ENCODE results near the gene CD53.
"Not testable (repeated sequence)": the region's sequence is repeated elsewhere in the genome, so short reads cannot be mapped to it uniquely, and the experiment has no call there.

CD53 gene

GRCh38 chr1:110872745-110873720, at the start of gene CD53:
TSS of gene CD53 (plus strand) at chr1:110873148. CDS start at chr1:110891409, 18,261 bp downstream.
- no peak for DNase-seq (ENCODE audit: low spot score in 2 of 2)
- no peak within 1 kb of the TSS for H3K4me3 ChIP-seq
- peaks cover 4% of the 10 kb centered on the region; the same call in 1 of the 2 replicates for H3K27me3 ChIP-seq (ENCODE audit: low read depth)
- in situ Hi-C loops (cut with MboI; ENCODE audit: low sequenced_read_pairs) = no loop called here
- H3K36me3 ChIP-seq (replicated peaks) = no peaks in the 10 kb centered on the region
- no peaks in the 10 kb centered on the region for H3K9me3 ChIP-seq
- H3K4me1 ChIP-seq = no peaks in the 10 kb centered on the region

GRCh38 chr1:110824192-110824591, 48.8 kb upstream of the CD53 start:
- Histone ChIP-seq H3K4me1 (no peaks in the 10 kb centered on the region), H3K9me3 (no peaks in the 10 kb centered on the region), H3K27me3 (ENCODE audit: low read depth) (no peaks in the 10 kb centered on the region; the same call in 1 of the 2 replicates), H3K4me3 (no peak overlapping the region), H3K36me3 (replicated peaks) (no peaks in the 10 kb centered on the region)
- in situ Hi-C loops (cut with MboI; ENCODE audit: low sequenced_read_pairs) = no loop called here
- DNase-seq (ENCODE audit: low spot score in 2 of 2) = no peak

GRCh38 chr1:110829955-110830553, 42.9 kb upstream of the CD53 start:
- no peaks in the 10 kb centered on the region for H3K4me1 ChIP-seq
- peak; percentile 40 to 62 for DNase-seq (ENCODE audit: low spot score in 2 of 2)
- in situ Hi-C loops (cut with MboI; ENCODE audit: low sequenced_read_pairs) = no loop called here
- no peaks in the 10 kb centered on the region for H3K9me3 ChIP-seq
- H3K36me3 ChIP-seq (replicated peaks) = no peaks in the 10 kb centered on the region
- H3K27me3 ChIP-seq (ENCODE audit: low read depth) = no peaks in the 10 kb centered on the region; the same call in 1 of the 2 replicates
- no peak overlapping the region for H3K4me3 ChIP-seq

- in situ Hi-C loops (cut with MboI; ENCODE audit: low sequenced_read_pairs); DNase-seq (ENCODE audit: low spot score in 2 of 2); H3K36me3 ChIP-seq (replicated peaks): not testable (repeated sequence)
These were observed 39.2 kb upstream of the CD53 start for GRCh38 chr1:110833779-110834178.

GRCh38 chr1:110846861-110847260, 26.1 kb upstream of the CD53 start:
- DNase-seq (ENCODE audit: low spot score in 2 of 2) = no peak
- in situ Hi-C loops (cut with MboI; ENCODE audit: low sequenced_read_pairs) = no loop called here
- H3K27me3 ChIP-seq (ENCODE audit: low read depth) = no peaks in the 10 kb centered on the region

More at GRCh38 chr1:110833779-110834178, 39.2 kb upstream of the CD53 start:
- H3K4me1 ChIP-seq; H3K27me3 ChIP-seq (ENCODE audit: low read depth); H3K9me3 ChIP-seq; H3K4me3 ChIP-seq: not testable (repeated sequence)

GRCh38 chr1:110850145-110850544, 22.8 kb upstream of the CD53 start:
- Histone ChIP-seq H3K27me3 (ENCODE audit: low read depth) (no peaks in the 10 kb centered on the region), H3K36me3 (replicated peaks) (no peaks in the 10 kb centered on the region), H3K4me1 (no peaks in the 10 kb centered on the region), H3K9me3 (no peaks in the 10 kb centered on the region), H3K4me3 (no peak overlapping the region)
- no peak for DNase-seq (ENCODE audit: low spot score in 2 of 2)
- in situ Hi-C loops (cut with MboI; ENCODE audit: low sequenced_read_pairs) = no loop called here

More at GRCh38 chr1:110846861-110847260, 26.1 kb upstream of the CD53 start:
- H3K4me1 ChIP-seq = no peaks in the 10 kb centered on the region
- H3K4me3 ChIP-seq = no peak overlapping the region
- no peaks in the 10 kb centered on the region for H3K9me3 ChIP-seq
- H3K36me3 ChIP-seq (replicated peaks) = no peaks in the 10 kb centered on the region

GRCh38 chr1:110850627-110851026, 22.3 kb upstream of the CD53 start:
- no peaks in the 10 kb centered on the region for H3K9me3 ChIP-seq
- H3K27me3 ChIP-seq (ENCODE audit: low read depth) = no peaks in the 10 kb centered on the region
- H3K4me1 ChIP-seq = no peaks in the 10 kb centered on the region
- no peaks in the 10 kb centered on the region for H3K36me3 ChIP-seq (replicated peaks)
- no peak for DNase-seq (ENCODE audit: low spot score in 2 of 2)
- no peak overlapping the region for H3K4me3 ChIP-seq
- in situ Hi-C loops (cut with MboI; ENCODE audit: low sequenced_read_pairs) = no loop called here

- H3K4me1 ChIP-seq = no peaks in the 10 kb centered on the region
- no peaks in the 10 kb centered on the region for H3K9me3 ChIP-seq
- H3K4me3 ChIP-seq = no peak overlapping the region
- H3K36me3 ChIP-seq (replicated peaks) = no peaks in the 10 kb centered on the region
- no peak for DNase-seq (ENCODE audit: low spot score in 2 of 2)
- H3K27me3 ChIP-seq (ENCODE audit: low read depth) = no peaks in the 10 kb centered on the region
- in situ Hi-C loops (cut with MboI; ENCODE audit: low sequenced_read_pairs) = no loop called here
These were observed 19.8 kb upstream of the CD53 start for GRCh38 chr1:110853135-110853534.

GRCh38 chr1:110856410-110856809, 16.5 kb upstream of the CD53 start:
- Histone ChIP-seq H3K4me1 (no peaks in the 10 kb centered on the region), H3K4me3 (no peak overlapping the region), H3K36me3 (replicated peaks) (no peaks in the 10 kb centered on the region), H3K27me3 (ENCODE audit: low read depth) (no peaks in the 10 kb centered on the region), H3K9me3 (no peaks in the 10 kb centered on the region)
- DNase-seq (ENCODE audit: low spot score in 2 of 2) = no peak
- in situ Hi-C loops (cut with MboI; ENCODE audit: low sequenced_read_pairs) = no loop called here

- H3K9me3 ChIP-seq = no peaks in the 10 kb centered on the region
- no peak for DNase-seq (ENCODE audit: low spot score in 2 of 2)
- in situ Hi-C loops (cut with MboI; ENCODE audit: low sequenced_read_pairs) = no loop called here
- no peak overlapping the region for H3K4me3 ChIP-seq
- H3K27me3 ChIP-seq (ENCODE audit: low read depth) = no peaks in the 10 kb centered on the region
- no peaks in the 10 kb centered on the region for H3K4me1 ChIP-seq
- no peaks in the 10 kb centered on the region for H3K36me3 ChIP-seq (replicated peaks)
These were observed 14.7 kb upstream of the CD53 start for GRCh38 chr1:110857964-110858948.

GRCh38 chr1:110859062-110859461, 13.9 kb upstream of the CD53 start:
- Histone ChIP-seq H3K27me3 (ENCODE audit: low read depth) (no peaks in the 10 kb centered on the region), H3K36me3 (replicated peaks) (no peaks in the 10 kb centered on the region), H3K4me1 (no peaks in the 10 kb centered on the region), H3K4me3 (no peak overlapping the region), H3K9me3 (no peaks in the 10 kb centered on the region)
- no peak for DNase-seq (ENCODE audit: low spot score in 2 of 2)
- in situ Hi-C loops (cut with MboI; ENCODE audit: low sequenced_read_pairs) = no loop called here

- H3K36me3 ChIP-seq (replicated peaks) = no peaks in the 10 kb centered on the region
- no peaks in the 10 kb centered on the region for H3K9me3 ChIP-seq
- H3K4me3 ChIP-seq = no peak overlapping the region
- no peaks in the 10 kb centered on the region for H3K27me3 ChIP-seq (ENCODE audit: low read depth)
- DNase-seq (ENCODE audit: low spot score in 2 of 2) = no peak
- no peaks in the 10 kb centered on the region for H3K4me1 ChIP-seq
- in situ Hi-C loops (cut with MboI; ENCODE audit: low sequenced_read_pairs) = no loop called here
These were observed 12.8 kb upstream of the CD53 start for GRCh38 chr1:110860174-110860573.

- H3K4me3 ChIP-seq; DNase-seq (ENCODE audit: low spot score in 2 of 2); H3K4me1 ChIP-seq; H3K36me3 ChIP-seq (replicated peaks); in situ Hi-C loops (cut with MboI; ENCODE audit: low sequenced_read_pairs); H3K27me3 ChIP-seq (ENCODE audit: low read depth); H3K9me3 ChIP-seq: not testable (repeated sequence)
These were observed 12.3 kb upstream of the CD53 start for GRCh38 chr1:110860620-110861019.
